Natural killer cell (primary cell): ENCODE results near the gene FBXO34. TPM values are rescaled to one million over a fixed set of nuclear protein-coding genes. Genes with fewer than 3 reads are reported as not detected.

Experiments used
- ATAC-seq, 3 donors: fragments of 150-1000 bp in 2 of 3; fragments of 200-7000 bp in 1 of 3; cut with Tn5 transposase; 1 replicate in 1 of 3; 2 replicates in 2 of 3; pipeline ENCODE4 v1.10.0; 2021; ENCODE audit warnings: mild to moderate bottlenecking in 2 of 3, moderate library complexity in 2 of 3
- DNase-seq, 2 donors: peaks; one replicate each; pipeline versions ENCODE4 v3.0.0 to v3.0.0-alpha.2; 2013 to 2021; ENCODE audit warnings: mixed read lengths in 1 of 2
- H3K27ac ChIP-seq: one replicate; pipeline ENCODE4 v1.5.1; 2013; ENCODE audit warnings: mild to moderate bottlenecking, low read length
- H3K27me3 ChIP-seq: one replicate; pipeline ENCODE4 v1.6.1; 2013; ENCODE audit warnings: low read length; ENCODE audit not compliant: control insufficient read depth, insufficient read depth
- H3K36me3 ChIP-seq: one replicate; pipeline ENCODE4 v1.6.1; 2013; ENCODE audit warnings: low read length; ENCODE audit not compliant: control insufficient read depth, insufficient read depth
- H3K4me1 ChIP-seq: one replicate; pipeline ENCODE4 v1.6.1; 2013; ENCODE audit warnings: low read length; ENCODE audit not compliant: control insufficient read depth, insufficient read depth
- H3K4me3 ChIP-seq: one replicate; pipeline ENCODE4 v1.5.1; 2013; ENCODE audit warnings: low read length
- H3K9me3 ChIP-seq: one replicate; pipeline ENCODE4 v1.6.1; 2013; ENCODE audit warnings: low read length; ENCODE audit not compliant: control insufficient read depth, insufficient read depth
- H3K27ac Mint-ChIP-seq, 2 donors: one replicate each; pipeline ENCODE4 v1.8.0; 2022; ENCODE audit warnings: mild to moderate bottlenecking in 2 of 2, mixed read lengths in 2 of 2, moderate library complexity in 1 of 2
- H3K27me3 Mint-ChIP-seq, 2 donors: one replicate each; pipeline ENCODE4 v1.8.0; 2022; ENCODE audit warnings: low read depth in 2 of 2, mixed read lengths in 2 of 2
- H3K36me3 Mint-ChIP-seq: one replicate; pipeline ENCODE4 v1.8.0; 2022; ENCODE audit warnings: mixed read lengths
- H3K4me1 Mint-ChIP-seq, 2 donors: one replicate each; pipeline ENCODE4 v1.8.0; 2022; ENCODE audit warnings: mixed read lengths in 2 of 2
- H3K4me3 Mint-ChIP-seq: one replicate; pipeline ENCODE4 v1.8.0; 2022; ENCODE audit warnings: mild to moderate bottlenecking, moderate library complexity, mixed read lengths
- H3K9me3 Mint-ChIP-seq, 2 donors: one replicate each; pipeline ENCODE4 v1.8.0; 2022; ENCODE audit warnings: mixed read lengths in 2 of 2
- WGBS: methylation state at CpG from one replicate; pipeline ENCODE4 v1.1.7; 2013; ENCODE audit warnings: missing lambda C conversion rate; ENCODE audit not compliant: insufficient coverage; 5-methylcytosine and 5-hydroxymethylcytosine counted together
- intact Hi-C: fragments of 100-400 bp; cut with micrococcal nuclease; formaldehyde crosslinking; loops from one replicate; pipeline ENCODE4 v1.14.2; 2022
- total RNA-seq, 4 donors: library from RNA; stranded (reverse); fragments of 120-200 nt in 1 of 4; gene quantifications; one replicate each; pipeline versions ENCODE4 v1.2.3 to v1.2.4, GENCODE V29; 2013 to 2022
- TF ChIP-seq, protein P1 (sequence below): fragments of 200-600 bp; IDR thresholded peaks from one replicate; pipeline ENCODE4 v1.8.0; 2022; ENCODE audit warnings: antibody characterized with exemption

FBXO34 gene
- total RNA-seq, 3 donors from 2014 or later (not counting 1 experiment from before 2014, with no cell fraction given): 34.7 to 39.3 (median 36.6) TPM

DNA sequence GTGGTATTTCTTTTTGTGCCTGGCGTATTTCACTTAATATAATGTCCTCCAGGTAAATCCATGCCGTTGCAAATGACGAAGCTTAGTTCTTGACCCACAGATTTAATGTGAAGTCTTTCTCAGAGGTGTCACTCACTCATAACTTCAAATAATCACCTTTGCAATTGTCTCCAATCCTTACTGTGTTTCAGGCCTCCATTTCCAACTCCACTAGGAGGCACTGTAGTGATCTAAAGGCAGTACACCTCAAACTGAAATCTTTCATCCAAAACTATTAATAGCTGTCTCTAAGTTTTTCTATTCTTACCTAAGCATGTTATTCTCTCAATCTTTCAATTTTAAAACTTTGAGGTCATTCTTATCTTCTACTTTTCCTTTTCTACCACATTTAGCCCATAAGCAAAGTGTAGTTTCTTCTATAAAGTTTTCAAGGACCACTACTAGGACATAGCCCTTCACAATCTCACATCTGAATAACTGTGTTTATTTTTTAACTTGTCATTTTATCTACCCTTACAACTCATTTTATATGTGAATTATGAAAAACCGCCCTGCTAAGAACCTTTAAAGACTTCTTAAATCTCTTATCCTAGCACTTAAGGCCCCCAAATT is 25.5 kb upstream of the FBXO34 start:
- Mint-ChIP-seq H3K4me1 (no peaks in the 10 kb centered on the region), H3K27ac (no peak overlapping the region), H3K36me3 (no peaks in the 10 kb centered on the region), H3K4me3 (no peak overlapping the region), H3K27me3 (peaks cover 29 to 51% of the 10 kb centered on the region in 2 donors), H3K9me3 (no peaks in the 10 kb centered on the region)
- Histone ChIP-seq H3K27me3 (no peaks in the 10 kb centered on the region), H3K36me3 (no peaks in the 10 kb centered on the region), H3K9me3 (no peaks in the 10 kb centered on the region), H3K27ac (no peak overlapping the region), H3K4me3 (no peak overlapping the region), H3K4me1 (no peaks in the 10 kb centered on the region)
- ATAC-seq: peak in 2 of 3 donors; percentile 65 to 72
- TF ChIP-seq, protein P1, sequence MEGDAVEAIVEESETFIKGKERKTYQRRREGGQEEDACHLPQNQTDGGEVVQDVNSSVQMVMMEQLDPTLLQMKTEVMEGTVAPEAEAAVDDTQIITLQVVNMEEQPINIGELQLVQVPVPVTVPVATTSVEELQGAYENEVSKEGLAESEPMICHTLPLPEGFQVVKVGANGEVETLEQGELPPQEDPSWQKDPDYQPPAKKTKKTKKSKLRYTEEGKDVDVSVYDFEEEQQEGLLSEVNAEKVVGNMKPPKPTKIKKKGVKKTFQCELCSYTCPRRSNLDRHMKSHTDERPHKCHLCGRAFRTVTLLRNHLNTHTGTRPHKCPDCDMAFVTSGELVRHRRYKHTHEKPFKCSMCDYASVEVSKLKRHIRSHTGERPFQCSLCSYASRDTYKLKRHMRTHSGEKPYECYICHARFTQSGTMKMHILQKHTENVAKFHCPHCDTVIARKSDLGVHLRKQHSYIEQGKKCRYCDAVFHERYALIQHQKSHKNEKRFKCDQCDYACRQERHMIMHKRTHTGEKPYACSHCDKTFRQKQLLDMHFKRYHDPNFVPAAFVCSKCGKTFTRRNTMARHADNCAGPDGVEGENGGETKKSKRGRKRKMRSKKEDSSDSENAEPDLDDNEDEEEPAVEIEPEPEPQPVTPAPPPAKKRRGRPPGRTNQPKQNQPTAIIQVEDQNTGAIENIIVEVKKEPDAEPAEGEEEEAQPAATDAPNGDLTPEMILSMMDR: peak; percentile 65
- intact Hi-C loops: loop anchor here (1.0 kb wide), 2 partner anchors 109 to 185 kb away; no protein-coding TSS in a partner anchor
- DNase-seq: peak in 1 of 2 donors; percentile 70
- 80% methylated on average over 4 of the region's 4 CpGs for WGBS

DNA sequence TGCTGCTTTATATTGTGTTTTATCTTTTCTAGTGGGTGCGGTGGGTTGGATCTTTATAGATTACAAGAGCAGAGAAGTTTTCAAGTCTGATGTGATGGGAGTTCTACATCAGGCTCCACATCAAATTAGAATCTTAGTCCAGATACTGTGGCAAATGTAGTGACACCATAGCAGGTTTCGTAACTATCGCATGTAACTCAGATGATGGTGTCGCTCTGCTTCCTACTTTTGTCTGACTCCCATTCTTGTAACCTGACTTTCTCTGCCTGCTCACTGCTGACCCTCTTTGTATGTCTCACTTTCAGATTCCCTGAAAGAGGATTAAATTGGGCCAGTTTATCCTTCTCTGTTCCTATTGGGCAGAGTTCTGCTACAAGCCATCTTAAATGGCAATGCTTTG is 22.8 kb upstream of the FBXO34 start:
- intact Hi-C loops: no loop called here
- no peaks in the 10 kb centered on the region for H3K4me1 Mint-ChIP-seq
- H3K4me3 Mint-ChIP-seq: no peak overlapping the region
- TF ChIP-seq, protein P1: no peak
- Histone ChIP-seq H3K27me3 (no peaks in the 10 kb centered on the region), H3K4me1 (no peaks in the 10 kb centered on the region), H3K27ac (no peak overlapping the region), H3K9me3 (no peaks in the 10 kb centered on the region), H3K4me3 (no peak overlapping the region), H3K36me3 (no peaks in the 10 kb centered on the region)
- no peaks in the 10 kb centered on the region for H3K9me3 Mint-ChIP-seq
- 99% methylated on average over 4 of the region's 4 CpGs for WGBS
- H3K36me3 Mint-ChIP-seq: no peaks in the 10 kb centered on the region
- H3K27ac Mint-ChIP-seq: no peak overlapping the region
- no peak for DNase-seq
- peaks cover 26 to 50% of the 10 kb centered on the region in 2 donors for H3K27me3 Mint-ChIP-seq
- no peak for ATAC-seq

DNA sequence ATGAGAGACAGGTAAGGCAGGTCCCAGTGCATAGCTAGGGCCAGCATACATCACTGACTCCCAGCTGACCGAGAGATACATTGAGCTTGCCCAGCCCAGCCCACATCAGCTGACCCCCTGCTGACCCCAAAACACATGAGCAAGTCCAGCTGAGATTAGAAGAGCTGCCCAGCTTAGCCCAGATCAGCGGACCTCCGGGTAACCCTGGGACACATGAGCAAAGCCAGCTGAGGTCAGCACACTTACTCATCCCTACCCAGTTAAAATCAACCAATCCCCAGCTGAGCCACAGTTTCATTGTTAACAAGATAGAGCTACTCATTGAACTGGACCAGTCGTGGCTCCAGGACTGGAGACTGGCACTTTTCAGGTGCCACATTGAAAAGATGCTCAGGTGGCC is 21.8 kb upstream of the FBXO34 start:
- Histone ChIP-seq H3K27me3 (no peaks in the 10 kb centered on the region), H3K27ac (no peak overlapping the region), H3K4me3 (no peak overlapping the region), H3K9me3 (no peaks in the 10 kb centered on the region), H3K36me3 (no peaks in the 10 kb centered on the region), H3K4me1 (no peaks in the 10 kb centered on the region)
- H3K9me3 Mint-ChIP-seq: no peaks in the 10 kb centered on the region
- intact Hi-C loops: no loop called here
- ATAC-seq (no peak), DNase-seq (no peak)
- peaks cover 30 to 50% of the 10 kb centered on the region in 2 donors for H3K27me3 Mint-ChIP-seq
- no peak overlapping the region for H3K4me3 Mint-ChIP-seq
- no peaks in the 10 kb centered on the region for H3K36me3 Mint-ChIP-seq
- no peaks in the 10 kb centered on the region for H3K4me1 Mint-ChIP-seq
- no peak overlapping the region for H3K27ac Mint-ChIP-seq
- WGBS: 87% methylated on average over 4 of the region's 4 CpGs
- TF ChIP-seq, protein P1: no peak

DNA sequence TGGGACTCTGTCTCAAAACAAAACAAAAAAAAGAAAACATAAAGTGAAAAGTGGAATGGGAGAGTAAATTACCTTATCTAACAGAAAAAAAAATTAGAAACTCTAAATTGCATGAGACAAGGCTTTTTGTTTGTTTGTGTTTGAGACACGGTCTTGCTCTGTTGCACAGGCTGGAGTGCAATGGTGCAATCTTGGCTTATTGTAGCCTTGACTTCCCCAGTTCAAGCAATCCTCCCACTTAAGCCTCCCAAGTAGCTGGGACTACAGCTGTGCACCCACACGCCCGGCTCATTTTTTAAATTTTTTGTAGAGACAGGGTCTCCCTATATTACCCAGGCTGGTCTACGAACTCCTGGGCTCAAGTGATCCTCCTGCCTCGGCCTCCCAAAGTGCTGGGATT is 17.9 kb upstream of the FBXO34 start:
- DNase-seq: no peak
- Mint-ChIP-seq H3K27ac (no peak overlapping the region), H3K27me3 (peaks cover 32 to 33% of the 10 kb centered on the region in 2 donors), H3K9me3 (no peaks in the 10 kb centered on the region), H3K4me3 (no peak overlapping the region), H3K36me3 (no peaks in the 10 kb centered on the region), H3K4me1 (no peaks in the 10 kb centered on the region)
- TF ChIP-seq, protein P1: no peak
- Histone ChIP-seq H3K27me3 (no peaks in the 10 kb centered on the region), H3K36me3 (no peaks in the 10 kb centered on the region), H3K9me3 (no peaks in the 10 kb centered on the region), H3K4me3 (no peak overlapping the region), H3K4me1 (no peaks in the 10 kb centered on the region), H3K27ac (no peak overlapping the region)
- ATAC-seq: no peak
- intact Hi-C loops: no loop called here
- 95% methylated on average over 5 of the region's 5 CpGs for WGBS
